Karpas-422 (cell line): ENCODE results near the gene OLFM1. TPM values are rescaled to one million over a fixed set of nuclear protein-coding genes. Genes with fewer than 3 reads are reported as not detected.

Experiments
- DNase-seq: peaks from one replicate; pipeline ENCODE4 v3.0.0-alpha.2; 2015
- H2AFZ ChIP-seq: fragments of 200-600 bp; sonication (generic); 2 replicates; pipeline ENCODE4 v1.6.1; 2014; ENCODE audit warnings: antibody characterized with exemption, low read length, mixed read lengths
- H3K27ac ChIP-seq: fragments of 200-600 bp; sonication (generic); 2 replicates; pipeline ENCODE4 v1.5.1; 2014; ENCODE audit warnings: mild to moderate bottlenecking, low read length, moderate library complexity
- H3K27me3 ChIP-seq: fragments of 200-600 bp; sonication (generic); 2 replicates; pipeline ENCODE4 v1.6.1; 2014; ENCODE audit warnings: low read length, mixed read lengths
- H3K36me3 ChIP-seq: fragments of 200-600 bp; sonication (generic); 2 replicates; pipeline ENCODE4 v1.6.1; 2014; ENCODE audit warnings: low read length, mixed read lengths; ENCODE audit not compliant: insufficient read depth
- H3K4me1 ChIP-seq: fragments of 200-600 bp; sonication (generic); 2 replicates; pipeline ENCODE4 v1.6.1; 2014; ENCODE audit warnings: mild to moderate bottlenecking, low read length, mixed read lengths
- H3K4me2 ChIP-seq: fragments of 200-600 bp; sonication (generic); 2 replicates; pipeline ENCODE4 v1.6.1; 2014; ENCODE audit warnings: low read length, low read depth, mild to moderate bottlenecking; ENCODE audit not compliant: poor library complexity, severe bottlenecking
- H3K4me3 ChIP-seq: fragments of 200-600 bp; sonication (generic); 2 replicates; pipeline ENCODE4 v1.5.1; 2014; ENCODE audit warnings: mild to moderate bottlenecking, antibody characterized with exemption, low read length, mixed read lengths
- H3K79me2 ChIP-seq: fragments of 200-600 bp; sonication (generic); 2 replicates; pipeline ENCODE4 v1.6.1; 2014; ENCODE audit warnings: mild to moderate bottlenecking, low read length, mixed read lengths
- H3K9ac ChIP-seq: fragments of 200-600 bp; sonication (generic); 2 replicates; pipeline ENCODE4 v1.6.0; 2014; ENCODE audit warnings: low read length
- H3K9me2 ChIP-seq: fragments of 200-600 bp; sonication (generic), shearing (Covaris generic); replicated peaks from 2 replicates; pipeline ENCODE4 v1.6.0; 2014; ENCODE audit warnings: mild to moderate bottlenecking, low read length, moderate library complexity; ENCODE audit not compliant: insufficient read depth
- H3K9me3 ChIP-seq: fragments of 300-700, 200-600 bp; sonication (generic); 2 replicates; pipeline ENCODE4 v1.6.1; 2014; ENCODE audit warnings: low read length, mixed read lengths
- H4K20me1 ChIP-seq: fragments of 200-600 bp; sonication (generic); 2 replicates; pipeline ENCODE4 v1.6.1; 2014; ENCODE audit warnings: mild to moderate bottlenecking, antibody characterized with exemption, low read length, low read depth; ENCODE audit not compliant: insufficient read depth
- total RNA-seq: library from RNA; depleted of rRNA; stranded (reverse); fragments of >200 nt; shearing (Covaris generic); gene quantifications from 2 replicates; pipeline ENCODE4 v1.2.3, GENCODE V29; 2014; ENCODE audit warnings: low replicate concordance

OLFM1 gene
- total RNA-seq, 1 experiment from 2014 or later = not detected

DNA sequence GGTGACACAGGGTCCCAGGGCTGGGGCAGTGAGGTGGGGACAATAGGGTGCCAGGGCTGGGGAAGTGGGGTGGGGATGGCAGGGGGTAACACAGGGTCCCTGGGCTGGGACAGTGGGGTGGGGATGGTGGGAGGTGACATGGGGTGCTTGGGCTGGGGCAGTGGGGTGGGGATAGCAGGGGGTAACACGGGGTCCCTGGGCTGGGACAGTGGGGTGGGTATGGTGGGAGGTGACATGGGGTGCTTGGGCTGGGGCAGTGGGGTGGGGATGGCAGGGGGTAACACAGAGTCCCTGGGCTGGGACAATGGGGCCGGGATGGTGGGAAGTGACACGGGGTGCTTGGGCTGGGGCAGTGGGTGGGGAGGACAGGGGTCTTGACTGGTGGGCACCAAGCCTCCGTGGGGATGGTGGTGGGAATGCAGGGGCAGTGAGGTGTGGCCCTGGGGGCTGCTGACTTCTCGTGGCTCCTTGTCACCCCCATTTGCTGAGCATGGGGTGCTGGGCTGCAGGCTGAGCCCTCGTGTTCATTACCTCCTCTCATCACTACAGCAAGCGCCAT is 41.7 kb downstream of the OLFM1 start:
- H3K9ac ChIP-seq = no peak overlapping the region

DNA sequence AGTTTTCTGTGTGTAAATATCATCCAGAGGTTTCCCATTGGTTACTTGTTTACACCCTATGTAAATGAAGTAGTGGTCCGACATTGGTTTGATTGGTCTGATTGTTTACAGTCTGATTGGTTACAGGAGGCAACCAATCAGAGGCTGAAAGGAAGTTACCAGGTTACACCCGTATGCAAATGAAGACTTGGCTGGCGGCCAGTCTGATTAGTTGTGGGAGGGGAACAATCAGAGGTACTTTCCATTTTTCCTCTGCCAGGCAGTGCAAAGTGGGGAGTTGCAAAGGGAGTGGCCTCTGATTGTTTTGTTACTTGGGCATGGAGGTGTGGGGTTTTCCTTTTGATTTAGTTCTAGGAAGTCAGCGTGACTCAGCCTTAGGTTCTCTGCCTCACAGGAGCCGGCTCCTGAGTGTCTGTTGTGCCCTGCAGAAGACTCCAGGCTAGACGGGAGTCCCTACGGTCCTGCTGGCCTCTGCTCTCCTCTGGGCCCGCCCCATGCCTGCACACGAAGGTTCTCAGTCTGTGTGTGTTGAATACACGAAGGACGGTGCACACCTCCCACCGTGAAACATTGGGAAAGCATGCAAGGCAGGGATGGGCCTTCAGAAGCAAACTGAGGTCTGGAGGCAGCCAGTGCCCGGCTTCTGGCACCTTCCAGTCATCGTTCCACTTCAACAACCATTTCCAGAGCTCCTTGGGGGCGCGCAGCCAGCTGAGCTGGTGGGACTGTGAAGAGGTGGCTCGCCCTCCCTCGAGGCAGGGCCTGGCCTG is 42.9 kb downstream of the OLFM1 start:
- no peak overlapping the region for H3K27ac ChIP-seq
- no peak overlapping the region for H3K9ac ChIP-seq
- H3K4me1 ChIP-seq = no peaks in the 10 kb centered on the region
- H2AFZ ChIP-seq = no peak overlapping the region
- peak; percentile 49 for DNase-seq
- no peaks in the 10 kb centered on the region for H4K20me1 ChIP-seq
- no peak overlapping the region for H3K4me3 ChIP-seq
- H3K9me3 ChIP-seq = no peaks in the 10 kb centered on the region
- H3K36me3 ChIP-seq = no peaks in the 10 kb centered on the region
- no peaks in the 10 kb centered on the region for H3K79me2 ChIP-seq
- H3K27me3 ChIP-seq = no peaks in the 10 kb centered on the region
- no peak overlapping the region for H3K4me2 ChIP-seq
- no peaks in the 10 kb centered on the region for H3K9me2 ChIP-seq

More for the DNA sequence above, 41.7 kb downstream of the OLFM1 start:
- Histone ChIP-seq H3K4me3 (no peak overlapping the region), H3K36me3 (no peaks in the 10 kb centered on the region), H3K79me2 (no peaks in the 10 kb centered on the region), H2AFZ (no peak overlapping the region), H3K4me1 (no peaks in the 10 kb centered on the region), H4K20me1 (no peaks in the 10 kb centered on the region), H3K27ac (no peak overlapping the region), H3K4me2 (no peak overlapping the region), H3K27me3 (no peaks in the 10 kb centered on the region), H3K9me3 (no peaks in the 10 kb centered on the region), H3K9me2 (no peaks in the 10 kb centered on the region)
- DNase-seq = no peak

DNA sequence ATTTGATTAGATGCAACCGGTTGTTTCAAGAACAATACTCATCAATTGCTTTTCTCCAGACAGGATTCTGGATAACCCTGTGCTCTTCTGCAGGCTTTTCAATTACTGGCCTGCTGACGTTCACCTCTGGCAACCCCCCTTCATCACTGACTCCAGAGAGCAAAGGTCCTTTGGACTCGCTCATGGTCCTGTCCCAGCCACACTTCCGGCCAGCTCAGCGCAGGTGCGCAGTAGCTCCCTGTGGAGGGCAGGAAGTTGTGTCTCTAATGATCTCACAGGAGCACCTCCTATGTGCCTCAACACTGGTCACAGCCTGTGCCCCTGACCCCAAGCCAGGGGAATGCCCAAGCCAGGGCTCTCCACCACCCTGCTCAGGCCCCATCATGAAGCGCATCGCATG is 44.0 kb downstream of the OLFM1 start:
- no peaks in the 10 kb centered on the region for H3K9me3 ChIP-seq
- H3K27me3 ChIP-seq = no peaks in the 10 kb centered on the region
- H3K4me1 ChIP-seq = no peaks in the 10 kb centered on the region
- H3K79me2 ChIP-seq = no peaks in the 10 kb centered on the region
- H3K9me2 ChIP-seq = no peaks in the 10 kb centered on the region
- no peak overlapping the region for H3K27ac ChIP-seq
- H3K4me3 ChIP-seq = no peak overlapping the region
- H2AFZ ChIP-seq = no peak overlapping the region
- no peak overlapping the region for H3K4me2 ChIP-seq
- DNase-seq = no peak
- H3K36me3 ChIP-seq = no peaks in the 10 kb centered on the region
- no peak overlapping the region for H3K9ac ChIP-seq
- H4K20me1 ChIP-seq = no peaks in the 10 kb centered on the region

DNA sequence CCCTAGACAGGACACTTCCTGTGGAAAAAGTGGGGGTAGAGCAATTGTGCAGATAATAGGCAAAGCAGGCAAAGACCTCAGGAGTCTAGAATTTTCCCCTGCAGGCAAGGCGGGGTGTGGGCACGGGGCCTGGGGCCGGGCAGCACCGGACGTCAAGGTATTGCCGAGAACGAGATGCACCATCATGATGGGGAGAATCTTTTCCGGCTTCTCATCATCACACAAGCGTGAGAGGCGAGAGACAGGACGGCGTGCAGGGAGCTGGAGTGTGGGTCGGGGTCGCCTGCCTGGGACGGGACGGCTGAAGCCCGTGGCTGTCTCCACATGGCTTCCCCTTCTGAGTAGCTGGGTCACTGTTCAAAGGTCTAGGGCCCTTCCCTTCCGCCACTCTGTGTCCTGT is 44.5 kb downstream of the OLFM1 start:
- no peaks in the 10 kb centered on the region for H3K9me3 ChIP-seq
- H3K79me2 ChIP-seq = no peaks in the 10 kb centered on the region
- no peaks in the 10 kb centered on the region for H3K9me2 ChIP-seq
- DNase-seq = no peak
- no peak overlapping the region for H3K4me2 ChIP-seq
- no peaks in the 10 kb centered on the region for H4K20me1 ChIP-seq
- H3K27ac ChIP-seq = no peak overlapping the region
- no peak overlapping the region for H2AFZ ChIP-seq
- no peaks in the 10 kb centered on the region for H3K36me3 ChIP-seq
- H3K4me1 ChIP-seq = no peaks in the 10 kb centered on the region
- no peak overlapping the region for H3K4me3 ChIP-seq
- no peaks in the 10 kb centered on the region for H3K27me3 ChIP-seq
- no peak overlapping the region for H3K9ac ChIP-seq

DNA sequence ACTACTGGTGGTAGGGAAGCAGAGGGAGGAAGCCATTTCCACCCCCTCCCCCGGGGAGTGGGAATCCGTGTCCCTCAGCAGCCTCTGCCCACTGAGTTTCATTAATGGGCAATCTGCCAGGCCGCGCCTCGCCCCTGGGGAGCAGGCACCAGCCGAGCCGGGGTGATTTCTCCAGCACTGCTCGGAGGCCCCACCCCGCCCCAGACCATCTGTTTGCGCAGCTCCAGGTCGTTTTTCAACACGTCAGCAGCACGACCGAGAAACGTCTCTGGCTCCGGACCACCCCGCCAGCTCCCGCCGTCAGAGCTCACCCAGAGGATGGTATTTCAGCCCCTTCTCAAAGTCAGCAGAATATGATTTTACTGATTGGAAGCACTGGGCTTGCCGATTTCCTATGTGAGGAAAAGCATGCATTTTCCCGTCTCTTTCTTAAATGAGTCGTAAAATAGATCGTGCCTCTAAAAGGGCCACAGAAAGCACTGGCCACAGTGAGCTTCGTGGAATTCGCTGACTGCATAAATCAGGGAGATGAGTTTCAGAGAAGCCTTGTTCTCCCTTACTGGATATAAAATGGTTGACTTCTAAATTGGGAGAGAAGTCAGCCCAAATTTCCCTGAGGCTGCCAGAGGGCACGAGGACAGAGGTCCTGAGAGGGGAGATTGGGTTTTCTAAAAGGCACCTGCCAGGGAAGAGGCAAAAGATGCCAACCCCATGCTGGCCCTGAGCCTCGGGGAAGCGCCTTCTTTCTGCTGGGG is 47.0 kb downstream of the OLFM1 start:
- H3K4me2 ChIP-seq = no peak overlapping the region

DNA sequence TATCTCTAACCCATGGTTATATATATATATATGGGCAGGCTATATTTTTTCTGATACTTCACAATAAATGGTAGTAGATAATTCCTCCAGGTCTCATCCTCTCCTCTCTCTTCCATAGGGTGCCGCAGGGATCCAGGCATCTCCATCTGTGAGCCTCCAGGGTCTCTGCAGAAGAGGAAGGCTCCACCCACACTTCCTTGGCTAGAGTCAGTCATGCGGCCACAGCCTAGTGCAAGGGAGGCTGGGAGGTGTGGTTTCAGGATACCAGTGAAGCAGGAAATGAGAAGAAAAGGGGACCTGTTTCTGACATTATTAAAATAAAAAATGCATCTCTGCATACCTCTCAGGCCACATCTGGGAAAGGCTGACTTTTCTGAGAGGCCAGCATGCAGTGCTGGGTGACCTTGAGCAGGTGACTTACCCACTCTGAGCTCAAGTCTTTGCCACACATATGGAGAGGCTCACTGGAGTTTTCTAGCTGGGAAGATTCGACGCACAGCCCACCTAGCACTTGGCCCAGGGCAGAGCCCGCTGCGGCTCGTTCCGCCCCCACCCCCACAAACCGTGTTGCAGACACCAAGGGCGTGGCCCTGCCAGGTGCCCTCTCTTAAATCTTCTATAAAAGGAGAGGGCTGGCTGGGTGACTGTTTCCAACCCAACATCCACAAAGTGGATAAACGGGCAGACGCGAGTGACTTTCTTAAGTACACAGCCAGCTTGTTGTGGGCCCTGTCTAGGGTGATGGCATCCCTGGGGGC is 47.9 kb downstream of the OLFM1 start:
- Histone ChIP-seq H3K9me2 (no peaks in the 10 kb centered on the region), H3K9me3 (no peaks in the 10 kb centered on the region), H3K9ac (no peak overlapping the region)

More for the DNA sequence above, 47.0 kb downstream of the OLFM1 start:
- Histone ChIP-seq H3K79me2 (no peaks in the 10 kb centered on the region), H3K27me3 (no peaks in the 10 kb centered on the region), H3K9ac (no peak overlapping the region), H2AFZ (no peak overlapping the region), H3K36me3 (no peaks in the 10 kb centered on the region), H3K27ac (no peak overlapping the region), H3K9me2 (no peaks in the 10 kb centered on the region), H3K4me3 (no peak overlapping the region), H4K20me1 (no peaks in the 10 kb centered on the region), H3K9me3 (no peaks in the 10 kb centered on the region), H3K4me1 (no peaks in the 10 kb centered on the region)
- no peak for DNase-seq

DNA sequence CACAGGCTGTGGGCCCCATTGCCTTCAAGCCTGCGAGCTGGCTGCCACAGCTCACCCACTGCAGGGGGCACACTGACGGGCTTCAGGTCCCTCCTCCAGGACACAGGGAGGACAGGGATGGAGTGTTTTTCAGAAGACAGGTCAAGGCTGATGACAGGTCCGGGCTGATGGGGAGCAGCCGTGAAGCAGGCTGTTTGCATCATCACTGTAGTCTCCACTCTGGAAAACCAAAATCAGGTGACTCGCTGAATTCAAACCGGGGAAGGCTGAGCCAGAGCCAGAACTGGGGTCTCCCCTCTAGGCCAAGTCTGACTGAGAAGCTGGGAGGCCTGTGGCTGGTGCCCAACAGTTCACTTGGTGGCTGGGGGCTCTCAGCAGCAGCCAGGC is 48.5 kb downstream of the OLFM1 start:
- no peak overlapping the region for H2AFZ ChIP-seq
- H3K4me3 ChIP-seq = no peak overlapping the region
- no peaks in the 10 kb centered on the region for H3K36me3 ChIP-seq
- H3K4me2 ChIP-seq = no peak overlapping the region
- H3K9me3 ChIP-seq = no peaks in the 10 kb centered on the region
- DNase-seq = no peak
- no peak overlapping the region for H3K27ac ChIP-seq
- H3K79me2 ChIP-seq = no peaks in the 10 kb centered on the region
- no peaks in the 10 kb centered on the region for H3K27me3 ChIP-seq
- H3K4me1 ChIP-seq = no peaks in the 10 kb centered on the region
- no peaks in the 10 kb centered on the region for H4K20me1 ChIP-seq
- no peaks in the 10 kb centered on the region for H3K9me2 ChIP-seq
- no peak overlapping the region for H3K9ac ChIP-seq

More for the DNA sequence above, 47.9 kb downstream of the OLFM1 start:
- Histone ChIP-seq H3K4me1 (no peaks in the 10 kb centered on the region), H3K79me2 (no peaks in the 10 kb centered on the region), H3K36me3 (no peaks in the 10 kb centered on the region), H3K27ac (no peak overlapping the region), H3K4me2 (no peak overlapping the region), H3K4me3 (no peak overlapping the region), H2AFZ (no peak overlapping the region), H3K27me3 (no peaks in the 10 kb centered on the region), H4K20me1 (no peaks in the 10 kb centered on the region)
- DNase-seq = no peak

DNA sequence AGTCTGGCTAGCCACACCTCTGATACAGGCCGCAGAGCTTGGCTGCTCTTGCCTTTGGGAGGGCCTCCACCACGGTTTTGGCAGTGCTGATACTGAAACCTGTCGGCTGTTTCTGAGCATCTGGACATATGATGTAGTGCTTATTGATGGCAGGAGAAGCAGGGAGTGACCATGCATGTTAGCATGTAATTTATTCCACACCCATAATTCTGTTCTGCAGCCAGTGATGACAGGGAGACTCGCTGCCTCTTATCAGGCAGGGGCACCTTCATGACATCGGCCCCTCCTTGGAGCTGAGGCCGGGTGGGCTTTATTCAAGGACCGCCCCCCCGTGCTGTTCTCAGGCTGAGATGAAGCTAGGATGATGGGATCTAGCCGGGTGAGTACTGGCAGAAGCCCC is 49.0 kb downstream of the OLFM1 start:
- H3K27me3 ChIP-seq = no peaks in the 10 kb centered on the region
- no peaks in the 10 kb centered on the region for H3K36me3 ChIP-seq
- H3K9me2 ChIP-seq = no peaks in the 10 kb centered on the region
- no peak overlapping the region for H3K27ac ChIP-seq
- H3K9ac ChIP-seq = no peak overlapping the region
- no peaks in the 10 kb centered on the region for H4K20me1 ChIP-seq
- H3K4me1 ChIP-seq = no peaks in the 10 kb centered on the region
- H3K4me2 ChIP-seq = no peak overlapping the region
- no peaks in the 10 kb centered on the region for H3K9me3 ChIP-seq
- H3K79me2 ChIP-seq = no peaks in the 10 kb centered on the region
- DNase-seq = no peak
- no peak overlapping the region for H3K4me3 ChIP-seq
- H2AFZ ChIP-seq = no peak overlapping the region
